ENCODE data around the gene SPTBN1.

SPTBN1 gene

GRCh38 chr2:54416938-54417337 lies 39.2 kb upstream of the SPTBN1 start:
- DNase-seq (ENCODE audit: low read depth, low spot score), result no peak
- in situ Hi-C loops (cut with HindIII; ENCODE audit: low sequenced_read_pairs), result no loop called here
- H3K4me3 ChIP-seq (ENCODE audit: low read depth, low read length), result no peak overlapping the region
- TF ChIP-seq CTCF (IDR thresholded peaks at IDR 0.05; ENCODE audit: low read depth, low read length), result no peak

GRCh38 chr2:54417577-54417976 lies 38.5 kb upstream of the SPTBN1 start:
- H3K4me3 ChIP-seq (ENCODE audit: low read depth, low read length), result no peak overlapping the region

GRCh38 chr2:54419388-54419787 lies 36.7 kb upstream of the SPTBN1 start:
- no peak overlapping the region for H3K4me3 ChIP-seq (ENCODE audit: low read depth, low read length)
- DNase-seq (ENCODE audit: low read depth, low spot score), result no peak
- in situ Hi-C loops (cut with HindIII; ENCODE audit: low sequenced_read_pairs), result no loop called here
- no peak for TF ChIP-seq CTCF (IDR thresholded peaks at IDR 0.05; ENCODE audit: low read depth, low read length)

More at GRCh38 chr2:54417577-54417976, 38.5 kb upstream of the SPTBN1 start:
- no peak for DNase-seq (ENCODE audit: low read depth, low spot score)
- no peak for TF ChIP-seq CTCF (IDR thresholded peaks at IDR 0.05; ENCODE audit: low read depth, low read length)
- in situ Hi-C loops (cut with HindIII; ENCODE audit: low sequenced_read_pairs), result no loop called here

GRCh38 chr2:54419855-54420523 lies 36.1 kb upstream of the SPTBN1 start:
- in situ Hi-C loops (cut with HindIII; ENCODE audit: low sequenced_read_pairs), result no loop called here
- no peak overlapping the region for H3K4me3 ChIP-seq (ENCODE audit: low read depth, low read length)
- no peak for TF ChIP-seq CTCF (IDR thresholded peaks at IDR 0.05; ENCODE audit: low read depth, low read length)
- no peak for DNase-seq (ENCODE audit: low read depth, low spot score)

GRCh38 chr2:54420524-54421172 lies 35.5 kb upstream of the SPTBN1 start:
- no peak for DNase-seq (ENCODE audit: low read depth, low spot score)
- no peak overlapping the region for H3K4me3 ChIP-seq (ENCODE audit: low read depth, low read length)
- TF ChIP-seq CTCF (IDR thresholded peaks at IDR 0.05; ENCODE audit: low read depth, low read length), result no peak
- in situ Hi-C loops (cut with HindIII; ENCODE audit: low sequenced_read_pairs), result no loop called here

GRCh38 chr2:54422072-54422581 lies 34.0 kb upstream of the SPTBN1 start:
- no peak for DNase-seq (ENCODE audit: low read depth, low spot score)
- in situ Hi-C loops (cut with HindIII; ENCODE audit: low sequenced_read_pairs), result no loop called here
- H3K4me3 ChIP-seq (ENCODE audit: low read depth, low read length), result no peak overlapping the region
- no peak for TF ChIP-seq CTCF (IDR thresholded peaks at IDR 0.05; ENCODE audit: low read depth, low read length)

Data from astrocyte of the spinal cord (primary cell).